Measurements from ENCODE around the gene HYPK.

GRCh38 chr15:43763819-43764446, 36.5 kb upstream of the HYPK start:
- TF ChIP-seq CTCF (IDR thresholded peaks at IDR 0.05) = no peak
- no peak for TF ChIP-seq POLR2A (IDR thresholded peaks at IDR 0.05)
